Omental fat pad (tissue), 4 donors: ENCODE results near the gene METAP1D. TPM values are rescaled to one million over a fixed set of nuclear protein-coding genes. Genes with fewer than 3 reads are reported as not detected.

ENCODE experiments used
- ATAC-seq: fragments of 150-250 bp; one replicate; pipeline ENCODE4 v1.9.1; 2016; ENCODE audit warnings: mild to moderate bottlenecking, moderate library complexity; ENCODE audit not compliant: low FRiP score
- DNase-seq: peaks from one replicate; pipeline ENCODE4 v3.0.0-alpha.2; 2019; ENCODE audit warnings: low spot score
- CTCF ChIP-seq, 3 donors: fragments of 450-650 bp; IDR thresholded peaks; one replicate each; pipeline ENCODE4 v1.5.1; 2016 to 2017; ENCODE audit warnings: antibody characterized with exemption in 3 of 3, mild to moderate bottlenecking in 3 of 3, moderate library complexity in 2 of 3
- total RNA-seq, 4 donors: library from RNA; depleted of rRNA; stranded (reverse); fragments of >200 nt; gene quantifications; one replicate each; pipeline ENCODE4 v1.1.0, GENCODE V29; 2016

METAP1D gene
- total RNA-seq, 4 donors from 2014 or later, result 5.4 to 9.6 (median 8.5) TPM

- DNase-seq, result no peak
- ATAC-seq, result no peak
- TF ChIP-seq CTCF (IDR thresholded peaks at IDR 0.05), result no peak
These were observed 100.6 kb downstream of the METAP1D start for GRCh38 chr2:172100080-172100934.

- no peak for ATAC-seq
- TF ChIP-seq CTCF (IDR thresholded peaks at IDR 0.05), result no peak
- DNase-seq, result no peak
These were observed 101.4 kb downstream of the METAP1D start for GRCh38 chr2:172100935-172101820.

DNA sequence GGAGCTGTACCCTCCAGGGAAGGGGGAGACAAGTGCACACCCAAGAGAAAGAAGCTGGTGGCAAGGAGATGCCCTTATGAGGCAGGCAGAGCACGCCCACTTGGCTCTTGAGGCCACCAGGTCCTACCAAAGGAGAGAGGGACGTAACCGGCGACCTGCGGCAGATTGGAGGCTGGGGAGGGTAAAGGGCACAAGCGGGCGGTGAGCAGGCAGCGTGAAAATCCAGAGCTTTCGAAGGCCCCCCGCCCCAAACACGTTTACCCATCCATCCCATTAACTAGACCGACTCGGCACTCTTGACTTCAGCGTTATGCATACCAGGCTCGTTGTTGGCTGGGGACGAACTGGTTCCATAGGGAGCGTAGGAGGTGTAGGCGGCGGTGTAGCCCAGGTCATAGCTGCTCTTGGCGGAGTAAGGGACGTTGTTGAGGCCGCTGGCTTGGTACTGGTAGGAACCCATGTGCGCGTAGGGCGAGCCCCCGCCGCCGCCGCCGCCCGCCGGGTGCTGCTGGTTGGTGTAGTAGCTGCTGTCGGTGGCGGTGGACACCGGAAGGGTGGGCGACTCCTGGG lies 102.2 kb downstream of the METAP1D start:
- ATAC-seq (no peak), DNase-seq (no peak)
- no peak for TF ChIP-seq CTCF (IDR thresholded peaks at IDR 0.05)

DNA sequence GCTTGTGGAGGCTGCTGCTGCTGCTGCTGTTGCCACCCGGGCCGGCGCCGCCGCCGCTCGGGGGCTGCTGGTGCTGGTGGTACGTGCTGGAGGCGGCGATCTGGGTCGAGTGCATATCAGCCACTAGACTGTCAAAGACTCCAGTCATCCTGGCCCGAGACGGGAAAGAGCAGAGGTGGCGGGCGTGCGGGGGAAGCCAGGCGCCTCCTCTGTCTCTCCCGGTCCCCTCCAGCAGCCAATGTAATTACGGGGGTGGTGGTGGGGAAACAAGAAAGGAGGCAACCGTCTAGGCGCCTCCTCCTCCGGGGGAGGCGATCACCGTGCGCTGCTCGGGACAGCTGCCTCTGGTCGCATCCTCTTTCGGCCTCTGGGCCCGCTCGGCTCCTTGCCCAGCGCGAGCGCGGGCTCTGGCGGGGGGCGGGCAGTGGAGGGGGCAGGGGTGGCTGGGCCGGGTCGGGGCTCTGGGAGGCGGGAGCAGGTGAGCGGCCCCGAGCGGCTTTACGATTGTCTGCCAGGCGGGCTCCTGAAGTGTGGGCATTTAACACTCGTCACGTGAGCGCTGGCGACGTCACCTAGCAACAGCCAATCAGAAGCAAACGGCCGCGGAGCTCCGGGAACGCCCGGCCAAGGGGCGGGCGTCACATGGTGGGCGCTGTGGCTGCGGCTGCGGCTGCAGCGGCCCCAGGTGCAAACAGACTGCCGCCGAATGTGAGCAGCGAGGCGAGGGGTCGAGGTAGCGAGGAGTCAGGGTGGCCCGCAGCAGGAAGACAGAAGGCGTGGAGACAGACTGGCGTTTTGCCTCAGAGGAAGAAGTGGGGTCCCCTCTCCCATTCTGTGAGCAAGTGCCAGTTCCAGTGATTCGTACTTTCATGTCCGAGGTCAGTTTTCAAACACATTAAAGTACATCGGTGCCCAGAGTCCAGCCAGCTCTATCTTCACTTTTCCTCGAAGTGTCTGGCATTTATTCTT lies 102.9 kb downstream of the METAP1D start, which contains the start of gene DLX2:
DLX2 (minus strand) TSS at position 510 of the 969 bp plus-strand sequence; CDS start at position 148, 362 bp downstream.
- ATAC-seq (no peak), DNase-seq (peak; percentile 70)
- no peak for TF ChIP-seq CTCF (IDR thresholded peaks at IDR 0.05)

- TF ChIP-seq CTCF (IDR thresholded peaks at IDR 0.05), result peak in 1 of 3 donors; percentile 32
- no peak for ATAC-seq
These were observed 103.9 kb downstream of the METAP1D start for GRCh38 chr2:172103471-172104272.

More at GRCh38 chr2:172103471-172104272, 103.9 kb downstream of the METAP1D start:
- peak; percentile 70 for DNase-seq
